ENCODE data around the gene PMM2.
A peak's percentile ranks its signal among the peaks of the same experiment; 100 is the strongest.
"Not testable (repeated sequence)": the region's sequence is repeated elsewhere in the genome, so short reads cannot be mapped to it uniquely, and the experiment has no call there.

PMM2 gene

GRCh38 chr16:8797364-8798173 is at the start of gene PMM2, which contains the start of gene TMEM186:
PMM2 (plus strand) TSS chr16:8797839; CDS start chr16:8797883, 44 bp downstream.
TMEM186 (minus strand) TSS chr16:8797639; CDS start chr16:8797614, 25 bp downstream.
- DNase-seq (ENCODE audit: extremely low read depth in 1 of 2, low read depth in 1 of 2), result peak; percentile 87 to 88

GRCh38 chr16:8748944-8749343 is 48.7 kb upstream of the PMM2 start:
- DNase-seq (ENCODE audit: extremely low read depth in 1 of 2, low read depth in 1 of 2), result not testable (repeated sequence)

- no peak for DNase-seq (ENCODE audit: extremely low read depth in 1 of 2, low read depth in 1 of 2)
These were observed 45.9 kb upstream of the PMM2 start for GRCh38 chr16:8751481-8752311.

- DNase-seq (ENCODE audit: extremely low read depth in 1 of 2, low read depth in 1 of 2), result no peak
These were observed 44.9 kb upstream of the PMM2 start for GRCh38 chr16:8752706-8753105.

- no peak for DNase-seq (ENCODE audit: extremely low read depth in 1 of 2, low read depth in 1 of 2)
These were observed 44.1 kb upstream of the PMM2 start for GRCh38 chr16:8753416-8754054.

- DNase-seq (ENCODE audit: extremely low read depth in 1 of 2, low read depth in 1 of 2), result no peak
These were observed 40.9 kb upstream of the PMM2 start for GRCh38 chr16:8756755-8757154.

- no peak for DNase-seq (ENCODE audit: extremely low read depth in 1 of 2, low read depth in 1 of 2)
These were observed 39.6 kb upstream of the PMM2 start for GRCh38 chr16:8758022-8758421.

GRCh38 chr16:8760021-8760420 is 37.6 kb upstream of the PMM2 start:
- no peak for DNase-seq (ENCODE audit: extremely low read depth in 1 of 2, low read depth in 1 of 2)

GRCh38 chr16:8761078-8761477 is 36.6 kb upstream of the PMM2 start:
- no peak for DNase-seq (ENCODE audit: extremely low read depth in 1 of 2, low read depth in 1 of 2)

GRCh38 chr16:8762254-8762653 is 35.4 kb upstream of the PMM2 start:
- DNase-seq (ENCODE audit: extremely low read depth in 1 of 2, low read depth in 1 of 2), result no peak

GRCh38 chr16:8763083-8763482 is 34.6 kb upstream of the PMM2 start:
- DNase-seq (ENCODE audit: extremely low read depth in 1 of 2, low read depth in 1 of 2), result no peak

GRCh38 chr16:8763899-8764298 is 33.7 kb upstream of the PMM2 start:
- no peak for DNase-seq (ENCODE audit: extremely low read depth in 1 of 2, low read depth in 1 of 2)

- DNase-seq (ENCODE audit: extremely low read depth in 1 of 2, low read depth in 1 of 2), result no peak
These were observed 33.0 kb upstream of the PMM2 start for GRCh38 chr16:8764525-8765250.

- DNase-seq (ENCODE audit: extremely low read depth in 1 of 2, low read depth in 1 of 2), result no peak
These were observed 30.5 kb upstream of the PMM2 start for GRCh38 chr16:8767176-8767575.

GRCh38 chr16:8768283-8768682 is 29.4 kb upstream of the PMM2 start:
- DNase-seq (ENCODE audit: extremely low read depth in 1 of 2, low read depth in 1 of 2), result no peak

GRCh38 chr16:8768692-8769091 is 28.9 kb upstream of the PMM2 start:
- DNase-seq (ENCODE audit: extremely low read depth in 1 of 2, low read depth in 1 of 2), result no peak

- no peak for DNase-seq (ENCODE audit: extremely low read depth in 1 of 2, low read depth in 1 of 2)
These were observed 24.1 kb upstream of the PMM2 start for GRCh38 chr16:8773537-8773936.

- DNase-seq (ENCODE audit: extremely low read depth in 1 of 2, low read depth in 1 of 2), result no peak
These were observed 23.4 kb upstream of the PMM2 start for GRCh38 chr16:8774208-8774607.

- no peak for DNase-seq (ENCODE audit: extremely low read depth in 1 of 2, low read depth in 1 of 2)
These were observed 22.3 kb upstream of the PMM2 start for GRCh38 chr16:8775359-8775758.

GRCh38 chr16:8776129-8776584 is 21.5 kb upstream of the PMM2 start:
- DNase-seq (ENCODE audit: extremely low read depth in 1 of 2, low read depth in 1 of 2), result no peak

GRCh38 chr16:8777217-8777616 is 20.4 kb upstream of the PMM2 start:
- DNase-seq (ENCODE audit: extremely low read depth in 1 of 2, low read depth in 1 of 2), result no peak

Data from activated CD8-positive, alpha-beta memory T cell treated with anti-CD3 and anti-CD28 coated beads for 1 hour (primary cell).